Measurements from ENCODE around the gene PUM1. TPM values are rescaled to one million over a fixed set of nuclear protein-coding genes. Genes with fewer than 3 reads are reported as not detected.
"Not testable (repeated sequence)": the region's sequence is repeated elsewhere in the genome, so short reads cannot be mapped to it uniquely, and the experiment has no call there.

Gene PUM1
- total RNA-seq, 1 experiment from 2014 or later: 29.5 TPM

GRCh38 chr1:31073044-31073443 is 7.5 kb upstream of the PUM1 start:
- DNase-seq (ENCODE audit: low read depth, low spot score): no peak
- in situ Hi-C loops (cut with HindIII; ENCODE audit: low pct_unique_long_range_greater_than_20kb, low sequenced_read_pairs): no loop called here

GRCh38 chr1:31072304-31072746 is 6.8 kb upstream of the PUM1 start:
- DNase-seq (ENCODE audit: low read depth, low spot score): no peak
- in situ Hi-C loops (cut with HindIII; ENCODE audit: low pct_unique_long_range_greater_than_20kb, low sequenced_read_pairs): no loop called here

GRCh38 chr1:31069392-31069791 is 3.9 kb upstream of the PUM1 start:
- in situ Hi-C loops (cut with HindIII; ENCODE audit: low pct_unique_long_range_greater_than_20kb, low sequenced_read_pairs): no loop called here
- no peak for DNase-seq (ENCODE audit: low read depth, low spot score)

DNA sequence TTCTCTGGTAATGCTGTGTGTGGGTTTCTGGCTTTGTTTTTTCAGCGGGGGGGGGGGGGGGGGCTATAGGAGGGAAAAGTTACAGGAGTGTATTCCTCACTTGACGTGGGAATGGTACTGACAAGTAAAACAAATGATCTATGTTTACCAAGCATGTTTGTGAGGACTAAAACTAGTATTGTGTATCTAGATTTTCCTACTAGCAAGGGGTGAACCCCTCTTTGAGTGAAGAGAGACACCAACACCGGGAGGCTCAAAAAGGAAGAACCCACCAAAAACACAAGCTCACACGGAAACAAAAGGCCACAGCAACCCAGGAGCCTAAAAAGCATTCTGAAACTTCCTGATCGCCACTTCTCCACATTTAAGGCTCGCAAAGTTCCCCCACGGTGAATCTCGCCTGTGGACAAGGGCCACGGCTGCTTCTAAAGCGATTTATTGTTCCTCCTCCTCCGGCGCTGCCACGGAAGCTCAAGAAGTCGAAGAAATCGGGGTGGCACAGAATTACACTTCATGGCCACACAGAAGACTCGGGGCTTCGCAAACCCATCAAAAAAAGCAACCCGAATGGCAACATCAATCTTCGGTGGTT is 703 bp downstream of the PUM1 start:
- in situ Hi-C loops (cut with HindIII; ENCODE audit: low pct_unique_long_range_greater_than_20kb, low sequenced_read_pairs): no loop called here
- peak; percentile 24 for DNase-seq (ENCODE audit: low read depth, low spot score)

DNA sequence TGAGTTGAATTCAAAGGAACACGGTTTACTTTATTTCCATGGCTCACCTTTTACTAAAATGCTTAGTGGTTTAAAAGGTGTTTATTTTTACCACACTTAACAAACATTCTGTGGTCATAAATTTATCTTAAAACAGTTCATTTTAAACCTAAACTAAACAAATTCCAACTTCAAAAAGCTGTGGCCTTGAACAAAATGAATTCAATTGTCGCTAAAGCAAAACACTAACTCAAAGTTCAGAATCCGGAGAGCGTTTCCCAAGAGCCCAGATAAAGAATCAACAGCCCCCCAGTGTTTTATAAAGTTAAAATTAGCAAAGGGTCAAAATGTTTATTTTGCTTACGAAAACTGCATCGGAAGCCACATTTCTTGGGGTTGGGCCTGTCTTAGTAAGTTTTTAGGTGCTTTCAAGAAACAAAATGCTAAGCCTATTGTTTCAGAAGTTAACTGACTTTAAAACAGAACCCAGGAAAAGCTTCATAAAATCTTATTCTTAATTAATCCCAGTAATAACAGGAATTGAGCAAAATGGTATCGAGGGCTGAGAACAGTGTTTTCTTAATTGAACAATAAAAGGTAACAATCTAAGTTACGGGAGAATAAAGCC is 1.3 kb downstream of the PUM1 start:
- no peak for DNase-seq (ENCODE audit: low read depth, low spot score)
- in situ Hi-C loops (cut with HindIII; ENCODE audit: low pct_unique_long_range_greater_than_20kb, low sequenced_read_pairs): no loop called here

- in situ Hi-C loops (cut with HindIII; ENCODE audit: low pct_unique_long_range_greater_than_20kb, low sequenced_read_pairs): no loop called here
- peak; percentile 16 for DNase-seq (ENCODE audit: low read depth, low spot score)
These were observed 1.9 kb downstream of the PUM1 start for GRCh38 chr1:31063631-31064030.

DNA sequence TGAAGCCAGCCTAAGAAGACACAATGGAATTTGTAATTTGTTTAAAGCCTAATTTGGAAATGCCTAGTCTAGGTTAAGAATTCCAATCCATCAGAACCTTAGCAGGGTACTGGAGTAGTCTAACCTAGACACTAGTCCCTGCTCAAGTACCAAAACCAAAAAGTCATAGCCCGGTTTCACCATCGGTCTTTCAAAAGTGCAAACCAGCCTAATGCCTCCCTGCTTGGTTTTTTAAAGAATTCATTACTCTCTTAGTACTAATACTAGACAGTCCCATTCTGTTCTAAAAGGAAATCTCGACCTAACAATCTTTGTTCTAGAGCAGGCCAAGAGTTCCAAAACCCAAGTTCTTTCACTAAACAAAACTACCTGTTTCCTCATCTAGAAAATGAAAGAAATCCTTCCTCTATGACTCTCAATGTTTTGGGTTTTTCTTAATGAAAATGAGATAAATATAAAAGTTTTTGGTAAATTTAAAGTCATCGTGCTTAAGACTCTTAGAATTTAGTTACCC is 2.6 kb downstream of the PUM1 start:
- in situ Hi-C loops (cut with HindIII; ENCODE audit: low pct_unique_long_range_greater_than_20kb, low sequenced_read_pairs): no loop called here
- no peak for DNase-seq (ENCODE audit: low read depth, low spot score)

GRCh38 chr1:31062162-31062866 is 3.2 kb downstream of the PUM1 start:
- DNase-seq (ENCODE audit: low read depth, low spot score); in situ Hi-C loops (cut with HindIII; ENCODE audit: low pct_unique_long_range_greater_than_20kb, low sequenced_read_pairs): not testable (repeated sequence)

DNA sequence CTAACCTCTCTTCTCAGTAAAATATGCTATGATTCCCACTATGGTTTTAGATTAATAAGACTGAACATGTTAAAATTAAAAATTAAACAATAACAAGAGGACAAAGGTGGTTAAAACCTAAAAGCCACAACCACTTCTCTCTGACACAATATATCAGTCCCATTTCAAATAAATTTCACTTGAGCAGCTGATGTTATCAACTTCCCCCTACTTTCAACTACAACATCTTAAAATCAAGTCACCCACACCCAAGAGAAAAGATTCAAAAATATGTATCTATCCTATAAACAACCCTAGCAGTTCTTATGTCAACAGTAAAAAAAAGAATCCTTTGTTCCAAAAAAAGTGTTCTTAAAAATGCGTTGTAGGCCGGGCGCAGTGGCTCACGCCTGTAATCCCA is 7.5 kb downstream of the PUM1 start:
- DNase-seq (ENCODE audit: low read depth, low spot score): no peak
- in situ Hi-C loops (cut with HindIII; ENCODE audit: low pct_unique_long_range_greater_than_20kb, low sequenced_read_pairs): no loop called here

GRCh38 chr1:31055953-31056352 is 9.6 kb downstream of the PUM1 start:
- in situ Hi-C loops (cut with HindIII; ENCODE audit: low pct_unique_long_range_greater_than_20kb, low sequenced_read_pairs): no loop called here

GRCh38 chr1:31055501-31055900 is 10.0 kb downstream of the PUM1 start:
- in situ Hi-C loops (cut with HindIII; ENCODE audit: low pct_unique_long_range_greater_than_20kb, low sequenced_read_pairs): no loop called here
- no peak for DNase-seq (ENCODE audit: low read depth, low spot score)

More at GRCh38 chr1:31055953-31056352, 9.6 kb downstream of the PUM1 start:
- no peak for DNase-seq (ENCODE audit: low read depth, low spot score)

GRCh38 chr1:31054958-31055481 is 10.5 kb downstream of the PUM1 start:
- DNase-seq (ENCODE audit: low read depth, low spot score): no peak
- in situ Hi-C loops (cut with HindIII; ENCODE audit: low pct_unique_long_range_greater_than_20kb, low sequenced_read_pairs): no loop called here

DNA sequence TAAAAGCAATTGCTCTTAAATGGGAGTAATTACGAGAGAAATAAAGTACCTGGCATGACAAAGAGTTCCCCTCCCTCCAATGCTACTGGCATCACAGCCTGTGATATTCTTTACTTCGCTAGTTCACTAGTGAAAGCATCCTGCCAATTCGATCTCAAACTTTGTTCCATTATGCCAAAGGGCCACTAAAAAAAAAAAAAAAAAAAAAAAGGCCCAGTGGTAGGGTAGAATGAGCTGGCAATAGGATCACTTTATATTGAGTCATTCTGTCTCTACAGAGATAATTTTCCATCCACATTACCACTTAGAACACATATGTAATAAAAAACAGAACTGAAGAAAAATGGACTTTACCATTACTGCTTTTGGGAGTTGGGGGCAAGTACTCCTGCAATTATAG is 11.2 kb downstream of the PUM1 start:
- in situ Hi-C loops (cut with HindIII; ENCODE audit: low pct_unique_long_range_greater_than_20kb, low sequenced_read_pairs): no loop called here
- DNase-seq (ENCODE audit: low read depth, low spot score): no peak

DNA sequence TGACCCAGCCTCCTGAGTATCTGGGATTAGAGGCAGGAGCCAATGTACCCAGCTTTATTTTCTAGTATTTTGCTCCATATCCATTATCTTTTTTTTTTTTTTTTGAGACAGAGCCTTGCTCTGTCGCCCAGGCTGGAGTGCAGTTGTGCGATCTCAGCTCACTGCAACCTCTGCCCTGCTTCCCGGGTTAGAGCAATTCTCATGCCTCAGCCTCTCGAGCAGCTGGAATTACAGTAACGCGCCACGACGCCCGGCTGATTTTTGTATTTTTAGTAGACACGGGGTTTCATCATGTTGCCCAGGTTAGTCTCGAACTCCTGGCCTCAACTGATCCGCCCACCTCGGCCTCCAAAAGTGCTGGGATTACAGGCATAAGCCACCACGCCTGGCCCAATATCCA is 12.9 kb downstream of the PUM1 start:
- in situ Hi-C loops (cut with HindIII; ENCODE audit: low pct_unique_long_range_greater_than_20kb, low sequenced_read_pairs); DNase-seq (ENCODE audit: low read depth, low spot score): not testable (repeated sequence)

- DNase-seq (ENCODE audit: low read depth, low spot score): no peak
- in situ Hi-C loops (cut with HindIII; ENCODE audit: low pct_unique_long_range_greater_than_20kb, low sequenced_read_pairs): no loop called here
These were observed 13.9 kb downstream of the PUM1 start for GRCh38 chr1:31051611-31052010.

- in situ Hi-C loops (cut with HindIII; ENCODE audit: low pct_unique_long_range_greater_than_20kb, low sequenced_read_pairs); DNase-seq (ENCODE audit: low read depth, low spot score): not testable (repeated sequence)
These were observed 18.0 kb downstream of the PUM1 start for GRCh38 chr1:31047507-31047906.

- DNase-seq (ENCODE audit: low read depth, low spot score): no peak
- in situ Hi-C loops (cut with HindIII; ENCODE audit: low pct_unique_long_range_greater_than_20kb, low sequenced_read_pairs): no loop called here
These were observed 21.9 kb downstream of the PUM1 start for GRCh38 chr1:31043631-31044030.

- DNase-seq (ENCODE audit: low read depth, low spot score): no peak
- in situ Hi-C loops (cut with HindIII; ENCODE audit: low pct_unique_long_range_greater_than_20kb, low sequenced_read_pairs): no loop called here
These were observed 22.9 kb downstream of the PUM1 start for GRCh38 chr1:31042656-31043055.
